WERI-Rb-1 (cell line): ENCODE results near the gene TMCC3.
"Not testable (repeated sequence)": the region's sequence is repeated elsewhere in the genome, so short reads cannot be mapped to it uniquely, and the experiment has no call there.

ENCODE experiments used
- DNase-seq: peaks from one replicate; pipeline ENCODE4 v3.0.0-alpha.2; 2020
- H3K27ac ChIP-seq: fragments of 250-450 bp; sonication (Bioruptor Pico); 2 replicates; pipeline ENCODE4 v1.5.1; 2020; ENCODE audit warnings: mild to moderate bottlenecking, moderate library complexity
- H3K27me3 ChIP-seq: fragments of 250-450 bp; sonication (Bioruptor Pico); 2 replicates; pipeline ENCODE4 v1.5.1; 2021; ENCODE audit warnings: mild to moderate bottlenecking, low read depth, moderate library complexity; ENCODE audit not compliant: insufficient read depth, severe bottlenecking
- H3K36me3 ChIP-seq: fragments of 250-450 bp; sonication (Bioruptor Pico); 2 replicates; pipeline ENCODE4 v1.5.1; 2020; ENCODE audit warnings: mild to moderate bottlenecking, moderate library complexity
- H3K4me3 ChIP-seq: 2 replicates; pipeline ENCODE4 v1.5.1; 2011; ENCODE audit warnings: low read depth, mild to moderate bottlenecking, control low read depth, low read length
- H3K9me3 ChIP-seq: fragments of 250-450 bp; sonication (Bioruptor Pico); 2 replicates; pipeline ENCODE4 v1.5.1; 2021; ENCODE audit warnings: mild to moderate bottlenecking, moderate library complexity; ENCODE audit not compliant: severe bottlenecking
- CTCF ChIP-seq: IDR thresholded peaks from 2 replicates; pipeline ENCODE4 v1.5.1; 2011; ENCODE audit warnings: low read depth, mild to moderate bottlenecking, control low read depth, inconsistent platforms, low read length

Gene TMCC3

GRCh38 chr12:94594443-94594825, 55.9 kb downstream of the TMCC3 start:
- Histone ChIP-seq H3K27me3 (no peaks in the 10 kb centered on the region), H3K27ac (no peak overlapping the region), H3K36me3 (no peaks in the 10 kb centered on the region), H3K9me3 (no peaks in the 10 kb centered on the region), H3K4me3 (no peak overlapping the region)
- no peak for DNase-seq
- no peak for TF ChIP-seq CTCF

- no peak for DNase-seq
- no peak overlapping the region for H3K27ac ChIP-seq
- no peaks in the 10 kb centered on the region for H3K36me3 ChIP-seq
- no peaks in the 10 kb centered on the region for H3K9me3 ChIP-seq
- no peak for TF ChIP-seq CTCF
- H3K4me3 ChIP-seq: no peak overlapping the region
- H3K27me3 ChIP-seq: no peaks in the 10 kb centered on the region
Measured at GRCh38 chr12:94593822-94594442, 56.4 kb downstream of the TMCC3 start.

GRCh38 chr12:94592723-94593122, 57.6 kb downstream of the TMCC3 start:
- not testable (repeated sequence) for H3K27ac ChIP-seq, H3K36me3 ChIP-seq, H3K4me3 ChIP-seq, H3K9me3 ChIP-seq, H3K27me3 ChIP-seq
- peak; percentile 61 for DNase-seq

GRCh38 chr12:94592080-94592479, 58.3 kb downstream of the TMCC3 start:
- Histone ChIP-seq H3K27ac (no peak overlapping the region), H3K36me3 (no peaks in the 10 kb centered on the region), H3K4me3 (no peak overlapping the region), H3K27me3 (no peaks in the 10 kb centered on the region), H3K9me3 (no peaks in the 10 kb centered on the region)
- no peak for TF ChIP-seq CTCF
- DNase-seq: no peak

GRCh38 chr12:94590428-94590827, 59.9 kb downstream of the TMCC3 start:
- Histone ChIP-seq H3K36me3 (no peaks in the 10 kb centered on the region), H3K4me3 (no peak overlapping the region), H3K9me3 (no peaks in the 10 kb centered on the region), H3K27ac (no peak overlapping the region), H3K27me3 (no peaks in the 10 kb centered on the region)
- no peak for DNase-seq
- no peak for TF ChIP-seq CTCF

- H3K27me3 ChIP-seq: no peaks in the 10 kb centered on the region
- no peaks in the 10 kb centered on the region for H3K36me3 ChIP-seq
- no peak for DNase-seq
- no peak for TF ChIP-seq CTCF
- no peak overlapping the region for H3K4me3 ChIP-seq
- H3K27ac ChIP-seq: no peak overlapping the region
- no peaks in the 10 kb centered on the region for H3K9me3 ChIP-seq
Measured at GRCh38 chr12:94589591-94590001, 60.8 kb downstream of the TMCC3 start.
